T-helper 2 cell treated with Interferon-gamma antibody and Interleukin-4, amounts not matched to agents 5 μg/mL and 100 μg/mL, for 36 hours (primary cell): Measurements from ENCODE around the gene CPEB3.
"Not testable (repeated sequence)": the region's sequence is repeated elsewhere in the genome, so short reads cannot be mapped to it uniquely, and the experiment has no call there.

Experiments
- DNase-seq: peaks from one replicate; pipeline ENCODE4 v3.0.0; 2021; ENCODE audit warnings: low spot score
- H3K27ac Mint-ChIP-seq: one replicate; pipeline ENCODE4 v1.8.0; 2021; ENCODE audit warnings: mild to moderate bottlenecking, mixed read lengths
- H3K27me3 Mint-ChIP-seq: one replicate; pipeline ENCODE4 v1.8.0; 2021; ENCODE audit warnings: low read depth, mixed read lengths
- H3K36me3 Mint-ChIP-seq: one replicate; pipeline ENCODE4 v1.8.0; 2021; ENCODE audit warnings: low read depth, mixed read lengths
- H3K4me1 Mint-ChIP-seq: one replicate; pipeline ENCODE4 v1.8.0; 2021; ENCODE audit warnings: low read depth, mixed read lengths
- H3K4me3 Mint-ChIP-seq: one replicate; pipeline ENCODE4 v1.8.0; 2022; ENCODE audit warnings: mild to moderate bottlenecking, moderate library complexity, mixed read lengths
- H3K9me3 Mint-ChIP-seq: one replicate; pipeline ENCODE4 v1.8.0; 2021; ENCODE audit warnings: mixed read lengths

The CPEB3 gene

GRCh38 chr10:92074126-92074887 lies 216.6 kb downstream of the CPEB3 start:
- H3K4me3 Mint-ChIP-seq: no peak overlapping the region
- H3K4me1 Mint-ChIP-seq: peaks cover 1% of the 10 kb centered on the region
- peaks cover 2% of the 10 kb centered on the region for H3K27me3 Mint-ChIP-seq
- no peaks in the 10 kb centered on the region for H3K36me3 Mint-ChIP-seq
- DNase-seq: no peak
- H3K9me3 Mint-ChIP-seq: no peaks in the 10 kb centered on the region
- no peak overlapping the region for H3K27ac Mint-ChIP-seq

- Mint-ChIP-seq H3K4me3 (no peak overlapping the region), H3K27me3 (peaks cover 2% of the 10 kb centered on the region), H3K36me3 (no peaks in the 10 kb centered on the region), H3K9me3 (no peaks in the 10 kb centered on the region), H3K4me1 (peaks cover 1% of the 10 kb centered on the region), H3K27ac (no peak overlapping the region)
- no peak for DNase-seq
These were observed 222.0 kb downstream of the CPEB3 start for GRCh38 chr10:92068900-92069299.

GRCh38 chr10:92066386-92066785 lies 224.5 kb downstream of the CPEB3 start:
- Mint-ChIP-seq H3K4me3 (no peak overlapping the region), H3K4me1 (peaks cover 1% of the 10 kb centered on the region), H3K27me3 (peaks cover 2% of the 10 kb centered on the region), H3K36me3 (no peaks in the 10 kb centered on the region), H3K9me3 (no peaks in the 10 kb centered on the region), H3K27ac (no peak overlapping the region)
- DNase-seq: no peak

DNA sequence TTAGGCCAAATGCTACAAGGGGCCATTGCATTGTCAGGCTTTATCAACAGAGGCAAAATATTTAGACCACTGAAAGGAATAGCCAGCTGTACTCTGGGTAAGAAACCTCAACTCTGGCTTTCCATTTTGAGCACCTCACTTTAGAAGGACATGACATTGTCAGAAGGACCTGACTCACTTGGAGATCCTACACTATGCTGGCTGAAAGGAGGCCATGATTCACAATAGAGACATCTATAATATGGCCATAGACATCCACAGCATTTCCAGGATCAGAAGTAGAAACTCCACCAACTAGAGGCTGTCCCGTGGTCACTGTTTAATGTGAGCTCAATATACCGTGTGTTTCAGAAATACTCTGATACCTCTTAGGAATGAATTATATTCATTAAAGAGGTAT lies 226.4 kb downstream of the CPEB3 start:
- Mint-ChIP-seq H3K9me3 (no peaks in the 10 kb centered on the region), H3K27ac (no peak overlapping the region), H3K4me3 (no peak overlapping the region), H3K27me3 (no peaks in the 10 kb centered on the region), H3K36me3 (no peaks in the 10 kb centered on the region), H3K4me1 (no peaks in the 10 kb centered on the region)
- DNase-seq: no peak

DNA sequence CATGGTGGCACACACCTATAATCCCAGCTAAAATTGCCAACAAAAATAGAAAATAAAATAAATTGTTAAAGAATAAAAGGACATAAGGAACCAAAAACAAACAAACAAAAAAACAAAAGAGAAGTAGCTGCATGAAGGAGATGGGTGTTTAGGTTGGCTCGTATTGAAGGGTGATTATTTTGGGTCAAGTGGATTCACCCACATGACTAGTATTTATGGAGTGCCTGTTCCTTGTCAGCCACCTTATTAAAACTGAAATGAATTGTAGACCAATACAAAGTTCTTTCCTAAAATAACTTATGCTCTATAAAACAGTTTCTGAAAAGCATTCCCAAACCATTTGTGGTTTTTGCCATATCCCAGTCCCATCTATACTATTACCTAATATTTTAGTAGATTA lies 228.6 kb downstream of the CPEB3 start:
- Mint-ChIP-seq H3K27me3 (no peaks in the 10 kb centered on the region), H3K36me3 (no peaks in the 10 kb centered on the region), H3K4me1 (no peaks in the 10 kb centered on the region)

DNA sequence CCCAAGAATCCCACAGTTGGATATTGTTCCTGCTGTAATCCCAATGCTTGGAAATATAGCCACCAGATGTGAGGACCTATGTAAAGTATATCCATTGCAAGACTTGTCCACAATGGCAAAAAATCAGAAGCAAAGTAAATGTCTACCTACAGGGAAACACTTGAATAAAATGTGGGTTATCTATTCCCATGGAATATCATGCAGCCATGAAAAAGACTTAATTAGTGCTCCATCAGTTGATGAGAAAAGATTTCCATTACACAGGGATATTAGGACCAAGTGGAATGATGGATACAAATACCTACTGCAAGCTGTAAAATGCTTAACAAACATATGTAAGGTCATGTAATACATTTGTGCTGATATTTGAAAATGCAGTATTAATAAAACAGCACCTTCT lies 236.1 kb downstream of the CPEB3 start:
- Mint-ChIP-seq H3K36me3 (no peaks in the 10 kb centered on the region), H3K4me1 (no peaks in the 10 kb centered on the region), H3K27me3 (no peaks in the 10 kb centered on the region), H3K4me3 (no peak overlapping the region), H3K9me3 (no peaks in the 10 kb centered on the region), H3K27ac (no peak overlapping the region)
- no peak for DNase-seq

More for the DNA sequence above, 228.6 kb downstream of the CPEB3 start:
- no peak for DNase-seq
- Mint-ChIP-seq H3K27ac (no peak overlapping the region), H3K9me3 (no peaks in the 10 kb centered on the region), H3K4me3 (no peak overlapping the region)

- Mint-ChIP-seq H3K9me3 (no peaks in the 10 kb centered on the region), H3K36me3 (no peaks in the 10 kb centered on the region), H3K27ac (no peak overlapping the region), H3K27me3 (no peaks in the 10 kb centered on the region), H3K4me3 (no peak overlapping the region), H3K4me1 (peaks cover 8% of the 10 kb centered on the region)
- DNase-seq: no peak
These were observed 238.1 kb downstream of the CPEB3 start for GRCh38 chr10:92052741-92053140.

DNA sequence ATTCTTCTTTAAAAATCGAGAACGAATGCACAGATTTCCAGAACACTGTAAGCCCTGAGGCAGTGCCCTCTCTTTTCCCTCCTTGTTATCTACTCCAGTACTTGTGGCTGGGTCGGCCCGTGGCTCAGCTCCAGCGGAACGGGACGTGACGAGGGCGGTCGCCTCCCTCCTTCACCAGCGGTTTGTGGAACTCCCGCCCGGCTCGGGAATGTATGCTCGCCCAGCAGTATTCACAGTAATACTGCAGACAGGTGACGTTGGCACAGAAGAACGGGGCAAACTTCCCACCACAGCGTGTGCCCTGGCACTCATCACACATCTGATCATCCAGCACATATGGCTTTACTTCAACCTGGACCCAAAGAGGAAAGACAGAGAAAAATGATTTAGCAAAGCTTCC lies 238.8 kb downstream of the CPEB3 start:
- H3K27me3 Mint-ChIP-seq: no peaks in the 10 kb centered on the region
- H3K4me3 Mint-ChIP-seq: no peak overlapping the region
- H3K36me3 Mint-ChIP-seq: no peaks in the 10 kb centered on the region
- H3K4me1 Mint-ChIP-seq: peaks cover 10% of the 10 kb centered on the region
- H3K9me3 Mint-ChIP-seq: no peaks in the 10 kb centered on the region
- no peak for DNase-seq
- H3K27ac Mint-ChIP-seq: no peak overlapping the region

DNA sequence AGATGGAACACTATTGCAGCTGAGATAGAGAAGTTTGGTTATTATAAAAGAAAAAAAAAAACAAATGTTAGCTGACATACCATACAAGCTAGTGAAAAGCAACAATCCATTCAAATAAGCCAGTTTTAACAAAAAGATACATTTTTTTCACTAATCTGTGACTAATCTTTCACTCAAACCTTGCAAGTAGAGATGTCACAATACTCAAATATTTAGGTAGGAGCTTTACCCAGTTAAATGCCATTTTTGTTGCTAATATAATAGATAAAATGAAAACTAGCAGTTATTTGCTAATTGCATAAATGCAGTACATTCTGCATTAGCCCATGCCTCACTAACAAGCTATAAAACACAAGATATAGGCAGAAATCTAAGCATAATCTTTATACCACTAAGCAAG lies 243.7 kb downstream of the CPEB3 start:
- no peak for DNase-seq
- Mint-ChIP-seq H3K36me3 (no peaks in the 10 kb centered on the region), H3K9me3 (no peaks in the 10 kb centered on the region), H3K4me1 (peaks cover 10% of the 10 kb centered on the region), H3K27me3 (no peaks in the 10 kb centered on the region), H3K4me3 (no peak overlapping the region), H3K27ac (no peak overlapping the region)

GRCh38 chr10:92045641-92046106 lies 245.2 kb downstream of the CPEB3 start:
- H3K9me3 Mint-ChIP-seq: no peaks in the 10 kb centered on the region
- no peak overlapping the region for H3K4me3 Mint-ChIP-seq
- no peaks in the 10 kb centered on the region for H3K36me3 Mint-ChIP-seq
- H3K27me3 Mint-ChIP-seq: no peaks in the 10 kb centered on the region
- H3K27ac Mint-ChIP-seq: no peak overlapping the region
- DNase-seq: no peak
- peaks cover 10% of the 10 kb centered on the region for H3K4me1 Mint-ChIP-seq

GRCh38 chr10:92042541-92042940 lies 248.3 kb downstream of the CPEB3 start:
- DNase-seq: no peak
- no peak overlapping the region for H3K4me3 Mint-ChIP-seq
- H3K4me1 Mint-ChIP-seq: peaks cover under 1% of the 10 kb centered on the region
- H3K9me3 Mint-ChIP-seq: no peaks in the 10 kb centered on the region
- H3K27ac Mint-ChIP-seq: no peak overlapping the region
- H3K27me3 Mint-ChIP-seq: no peaks in the 10 kb centered on the region
- peaks cover 1% of the 10 kb centered on the region for H3K36me3 Mint-ChIP-seq

DNA sequence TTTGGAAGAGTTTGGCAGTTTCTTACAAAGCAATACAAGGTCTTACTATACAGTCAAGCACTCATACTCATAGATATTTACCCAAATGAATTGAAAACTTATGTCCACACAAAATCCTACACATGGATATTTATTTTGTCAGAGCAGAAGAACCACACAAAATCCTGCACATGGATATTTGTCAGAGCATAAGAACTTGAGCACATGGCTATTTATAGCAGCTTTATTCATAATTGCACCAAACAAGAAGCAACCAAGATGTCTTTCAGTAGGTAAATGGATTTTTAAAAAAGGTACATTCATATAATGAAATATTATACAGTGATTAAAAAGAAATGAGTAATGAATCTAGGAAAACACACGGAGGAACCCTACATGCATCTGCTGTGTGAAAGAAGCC lies 251.9 kb downstream of the CPEB3 start:
- Mint-ChIP-seq H3K9me3 (no peaks in the 10 kb centered on the region), H3K4me3 (no peak overlapping the region), H3K4me1 (no peaks in the 10 kb centered on the region), H3K27ac (no peak overlapping the region), H3K27me3 (no peaks in the 10 kb centered on the region), H3K36me3 (peaks cover 14% of the 10 kb centered on the region)
- no peak for DNase-seq

DNA sequence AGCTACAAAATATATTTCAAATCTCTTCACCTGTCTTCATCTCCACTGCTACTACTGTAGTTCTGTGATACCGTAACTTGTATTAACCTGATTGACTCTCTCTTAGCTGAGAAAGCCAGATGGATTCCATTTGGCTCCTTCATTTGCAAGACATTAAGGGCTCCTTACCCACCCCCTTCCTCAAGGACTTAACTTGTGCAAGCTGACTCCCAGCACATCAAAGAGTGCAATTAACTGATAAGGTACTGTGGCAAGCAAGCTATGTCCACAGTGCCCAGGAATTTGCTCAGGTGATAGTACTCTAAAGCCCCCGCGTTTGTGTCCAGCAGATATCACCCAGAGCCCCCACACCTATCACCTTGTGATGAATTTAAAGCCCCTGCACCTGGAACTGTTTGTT lies 257.8 kb downstream of the CPEB3 start:
- H3K27ac Mint-ChIP-seq, H3K9me3 Mint-ChIP-seq, H3K27me3 Mint-ChIP-seq, DNase-seq, H3K4me3 Mint-ChIP-seq, H3K4me1 Mint-ChIP-seq: not testable (repeated sequence)
- H3K36me3 Mint-ChIP-seq: peaks cover 40% of the 10 kb centered on the region

DNA sequence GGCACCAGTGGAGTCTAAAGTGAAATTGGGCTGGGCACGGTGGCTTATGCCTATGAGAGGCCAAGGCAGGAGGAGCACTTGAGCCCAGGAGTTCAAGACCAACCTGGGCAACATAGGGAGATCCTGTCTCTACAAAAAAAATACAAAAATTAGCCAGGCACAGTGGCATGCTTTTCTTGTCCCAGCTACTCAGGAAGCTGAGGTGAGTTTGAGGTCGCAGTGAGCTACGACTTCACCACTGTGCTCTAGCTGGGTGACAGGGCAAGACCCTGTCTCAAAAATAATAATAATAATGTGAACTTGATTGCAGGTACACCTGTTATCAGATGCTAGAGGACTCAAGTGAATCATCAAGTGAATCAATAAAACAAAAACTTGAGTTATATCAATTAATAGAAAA lies 259.3 kb downstream of the CPEB3 start:
- Mint-ChIP-seq H3K27ac (no peak overlapping the region), H3K4me1 (no peaks in the 10 kb centered on the region), H3K36me3 (peaks cover 50% of the 10 kb centered on the region), H3K4me3 (no peak overlapping the region), H3K9me3 (no peaks in the 10 kb centered on the region), H3K27me3 (no peaks in the 10 kb centered on the region)
- no peak for DNase-seq

DNA sequence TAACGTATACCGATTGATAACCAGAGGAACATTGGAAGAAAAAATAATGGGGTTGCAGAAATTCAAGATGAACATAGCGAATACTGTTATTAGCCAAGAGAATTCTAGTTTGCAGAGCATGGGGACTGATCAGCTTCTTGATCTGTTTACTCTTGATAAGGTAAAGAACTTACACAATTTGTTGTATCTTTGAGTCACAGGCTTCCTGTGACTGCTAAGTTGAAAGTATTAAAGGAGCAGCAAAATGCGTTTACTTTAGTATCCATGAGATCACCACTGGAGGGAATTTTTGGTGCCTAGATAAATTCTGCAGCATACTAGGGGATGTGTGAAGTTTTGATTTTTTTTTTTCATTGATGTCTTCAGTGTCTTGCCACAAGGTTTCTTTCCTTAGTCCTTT lies 263.7 kb downstream of the CPEB3 start:
- H3K9me3 Mint-ChIP-seq: no peaks in the 10 kb centered on the region
- H3K27me3 Mint-ChIP-seq: no peaks in the 10 kb centered on the region
- H3K27ac Mint-ChIP-seq: no peak overlapping the region
- H3K4me1 Mint-ChIP-seq: no peaks in the 10 kb centered on the region
- peaks cover 37% of the 10 kb centered on the region for H3K36me3 Mint-ChIP-seq
- H3K4me3 Mint-ChIP-seq: no peak overlapping the region
- no peak for DNase-seq
